CD4-positive, alpha-beta T cell treated with Interleukin-15 for 1 hour (primary cell): Measurements from ENCODE around the gene TLN1.
A peak's percentile ranks its signal among the peaks of the same experiment; 100 is the strongest.

ENCODE experiments used
- DNase-seq: peaks from one replicate; pipeline ENCODE4 v3.0.0-alpha.2; 2020

Gene TLN1

DNA sequence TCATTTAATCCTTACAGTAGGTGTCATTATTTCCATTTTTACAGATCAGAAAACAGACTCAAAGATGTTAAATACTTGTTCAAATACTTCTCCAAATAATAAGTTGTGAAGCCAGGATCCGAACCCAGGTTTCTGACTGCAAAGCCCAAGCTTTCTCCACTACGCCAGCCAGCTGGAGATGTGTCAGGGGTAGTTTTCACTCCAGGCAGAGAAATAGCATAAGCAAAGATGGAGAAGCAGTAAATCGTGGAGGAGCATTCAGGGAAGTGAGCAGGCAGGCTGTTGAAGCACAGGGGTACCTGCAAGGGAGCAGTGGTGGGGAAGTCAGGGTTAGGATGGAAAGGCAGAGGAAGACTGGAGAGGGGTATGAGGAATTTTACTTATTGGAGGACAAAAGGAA, 2.9 kb downstream of the TLN1 start:
- DNase-seq, result no peak

- peak; percentile 45 for DNase-seq
Observed at GRCh38 chr9:35728041-35728971, 3.7 kb downstream of the TLN1 start.

DNA sequence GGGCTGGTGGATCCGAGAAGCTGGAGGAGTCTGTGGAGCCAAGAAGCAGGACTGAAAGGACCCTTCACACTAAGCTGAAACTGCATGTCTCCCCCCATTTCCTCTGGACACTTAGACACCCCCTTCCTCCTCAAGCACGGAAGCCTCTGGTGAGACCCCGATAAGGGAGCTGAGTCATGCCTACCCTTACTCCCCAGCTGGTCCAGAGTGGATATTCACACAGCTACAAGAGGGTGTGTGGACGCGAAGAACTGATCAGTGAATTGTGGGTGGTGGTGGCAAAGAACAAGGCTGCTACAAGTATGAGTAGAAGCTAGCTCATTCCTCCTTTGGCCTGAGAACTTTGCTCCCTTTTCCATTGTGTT, 4.3 kb downstream of the TLN1 start:
- DNase-seq, result no peak

DNA sequence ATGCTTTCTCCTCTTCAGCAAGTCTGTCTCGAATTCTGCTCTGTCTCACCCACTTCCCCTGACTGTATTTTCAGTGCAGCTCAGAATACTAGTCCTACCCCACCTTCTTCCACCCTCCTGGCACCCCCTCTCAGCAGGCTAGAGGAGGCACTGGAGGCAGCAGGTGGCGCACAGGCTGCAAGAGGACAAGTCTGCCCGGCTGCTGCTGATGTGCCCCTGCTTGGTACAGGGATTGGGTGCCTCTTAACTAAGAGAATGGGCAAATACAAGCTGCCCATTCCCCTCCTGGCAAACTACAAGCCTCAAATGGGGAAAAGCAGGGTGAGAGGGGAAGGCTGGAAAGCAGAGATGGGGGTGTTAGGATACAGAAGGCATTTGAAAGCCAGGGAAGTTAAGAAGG, 5.1 kb downstream of the TLN1 start:
- peak; percentile 67 for DNase-seq

- DNase-seq, result no peak
Observed at GRCh38 chr9:35725362-35725761, 6.6 kb downstream of the TLN1 start.

DNA sequence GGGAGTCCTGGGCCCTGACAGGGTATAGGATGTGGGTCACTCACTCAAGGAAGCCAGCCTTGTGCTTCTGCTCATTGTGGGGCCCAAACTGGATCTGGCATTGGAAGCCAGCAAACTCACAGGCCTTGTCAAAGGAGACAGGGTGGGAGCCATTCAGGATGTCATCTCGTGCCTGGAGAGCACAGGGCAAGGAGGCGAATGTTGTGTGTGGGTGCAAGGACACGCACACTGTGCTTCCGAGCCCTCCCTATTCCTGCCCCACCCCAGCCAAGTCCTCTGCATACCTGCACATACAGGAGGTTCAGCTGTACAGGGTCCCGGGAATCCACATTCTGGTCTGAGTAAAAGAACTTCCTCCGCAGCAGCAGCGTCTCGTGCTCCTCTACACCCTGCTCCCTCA, 8.1 kb downstream of the TLN1 start:
- DNase-seq, result no peak

GRCh38 chr9:35723426-35723825, 8.6 kb downstream of the TLN1 start:
- no peak for DNase-seq

GRCh38 chr9:35719546-35719945, 12.4 kb downstream of the TLN1 start:
- no peak for DNase-seq

- DNase-seq, result peak; percentile 66
Observed at GRCh38 chr9:35718721-35719511, 13.1 kb downstream of the TLN1 start.

- no peak for DNase-seq
Observed at GRCh38 chr9:35717132-35717870, 14.7 kb downstream of the TLN1 start.

- no peak for DNase-seq
Observed at GRCh38 chr9:35716230-35716629, 15.8 kb downstream of the TLN1 start.

DNA sequence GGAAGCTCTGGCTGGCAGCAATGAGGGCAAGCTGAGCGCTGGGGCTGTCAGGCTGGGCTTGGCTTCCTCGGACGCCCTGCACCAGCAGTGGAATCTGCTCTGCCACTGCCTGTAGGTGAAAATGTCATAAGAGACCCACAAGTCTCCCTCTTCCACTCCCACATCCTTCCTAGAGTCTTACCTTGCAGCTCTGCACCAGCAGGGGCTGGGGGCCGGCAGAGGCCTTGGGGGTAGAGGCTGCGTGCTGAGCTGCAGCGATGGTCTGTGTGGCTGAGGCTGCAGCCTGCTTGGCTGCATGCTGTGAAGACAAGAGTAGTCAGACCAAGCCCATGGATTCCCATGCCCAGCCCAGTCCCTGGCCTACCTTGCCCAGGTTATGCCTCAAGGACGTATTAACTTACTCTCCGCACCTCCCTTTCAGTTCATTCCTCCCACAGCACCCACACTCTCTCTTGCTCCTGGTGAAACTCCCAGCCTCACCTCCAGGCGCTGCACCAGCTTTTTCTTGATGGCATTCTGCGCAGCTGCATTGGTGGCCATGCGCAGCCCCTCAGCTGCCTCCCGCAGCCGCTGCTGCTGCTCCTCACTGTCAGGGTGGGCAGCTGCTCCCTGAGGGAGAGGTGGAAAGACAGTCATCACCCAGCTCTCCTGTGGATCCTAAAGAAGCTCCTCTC, 17.3 kb downstream of the TLN1 start:
- DNase-seq, result no peak

DNA sequence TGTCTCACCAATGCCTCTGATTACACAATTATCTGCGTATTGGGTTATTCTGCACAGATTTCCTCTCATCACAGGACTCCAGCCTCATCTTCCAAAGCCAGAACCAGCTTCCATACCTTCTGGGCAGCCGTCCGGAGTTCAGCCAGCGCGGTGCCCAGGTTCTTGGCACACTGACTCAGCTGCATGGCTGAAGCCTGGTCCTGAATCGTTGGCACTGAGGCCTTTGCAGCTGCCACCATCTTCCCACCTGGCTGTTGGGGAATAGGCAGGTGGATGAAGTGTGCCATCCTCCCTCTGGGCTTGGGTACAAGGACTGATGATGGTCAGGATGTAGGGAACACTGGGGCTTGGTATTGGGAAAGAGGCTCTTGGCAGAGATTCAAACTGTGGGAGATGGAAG, 17.9 kb downstream of the TLN1 start:
- DNase-seq, result no peak

- DNase-seq, result no peak
Observed at GRCh38 chr9:35713578-35713977, 18.4 kb downstream of the TLN1 start.

GRCh38 chr9:35712762-35713400, 19.1 kb downstream of the TLN1 start:
- DNase-seq, result no peak

DNA sequence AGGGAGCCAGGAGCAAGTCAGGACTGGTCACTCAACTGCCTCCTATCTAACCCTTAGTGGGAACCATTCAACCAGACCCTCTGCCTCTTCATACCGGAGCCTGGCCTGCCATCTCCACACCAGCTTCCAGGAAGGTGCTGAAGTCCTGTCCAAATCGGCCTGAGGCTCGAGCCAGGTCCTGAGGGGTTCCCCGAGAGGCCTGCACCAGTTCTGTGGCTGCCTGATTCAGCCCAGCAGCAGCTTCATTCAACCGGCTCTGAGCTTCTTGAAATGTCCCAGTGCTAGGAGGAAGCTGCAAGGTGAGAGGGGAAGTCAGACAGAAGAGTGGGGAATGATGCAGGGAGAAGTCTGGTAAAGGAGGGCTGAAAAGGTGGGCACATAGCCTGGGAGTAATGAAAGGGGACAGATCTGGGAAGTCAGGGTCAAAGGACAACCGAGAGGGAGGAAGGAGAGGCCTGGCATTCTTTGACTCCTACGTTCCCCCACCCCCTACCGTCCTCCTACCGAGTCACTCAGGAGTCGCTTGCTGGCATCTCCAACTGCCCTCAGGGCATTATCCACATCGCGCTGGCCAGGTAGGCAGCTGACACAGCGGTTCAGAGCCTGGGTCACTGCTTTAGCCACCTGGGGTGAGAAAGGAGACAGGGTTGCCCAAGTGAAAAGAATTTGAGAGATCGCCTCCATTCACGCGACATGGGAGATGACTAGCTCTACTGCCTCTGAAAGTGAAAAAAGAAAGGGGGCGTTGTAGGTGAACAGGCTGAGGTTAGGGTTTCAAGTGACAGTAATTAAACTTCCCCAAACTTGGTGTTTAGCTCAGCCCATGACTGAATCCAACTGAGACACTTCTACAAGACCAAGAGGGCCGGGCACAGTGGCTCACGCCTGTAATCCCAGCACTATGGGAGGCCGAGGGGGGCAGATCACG, 20.2 kb downstream of the TLN1 start:
- DNase-seq, result no peak

GRCh38 chr9:35710818-35711500, 21.0 kb downstream of the TLN1 start:
- no peak for DNase-seq

- no peak for DNase-seq
Observed at GRCh38 chr9:35708146-35708545, 23.8 kb downstream of the TLN1 start.

DNA sequence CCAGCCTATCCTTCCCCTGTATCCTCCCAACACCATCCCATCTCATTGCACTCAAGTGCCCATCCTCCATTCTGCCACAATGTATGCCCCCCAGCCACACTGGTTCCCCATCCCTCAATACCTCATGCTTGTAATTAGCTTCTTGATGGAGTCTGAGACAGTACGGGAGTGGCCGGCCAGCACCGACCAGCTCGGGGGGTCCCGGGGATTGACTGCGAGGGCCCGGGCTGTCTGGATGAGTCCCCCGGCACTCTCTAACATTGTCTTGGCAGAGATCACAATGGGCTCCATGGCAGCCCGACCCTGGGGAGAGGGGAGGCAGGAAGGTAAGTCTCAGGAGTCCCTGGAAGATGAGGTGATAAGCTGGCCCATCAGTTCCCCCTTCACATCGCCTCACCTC, 25.0 kb downstream of the TLN1 start:
- DNase-seq, result no peak

GRCh38 chr9:35705836-35706430, 26.1 kb downstream of the TLN1 start:
- DNase-seq, result no peak
